Glutamatergic neuron (in vitro differentiated cells): ENCODE data around the gene MYO15B. TPM values are rescaled to one million over a fixed set of nuclear protein-coding genes. Genes with fewer than 3 reads are reported as not detected.

Source experiments
- DNase-seq: peaks from one replicate; pipeline ENCODE4 v3.0.0; 2022
- H3K27ac Mint-ChIP-seq: one replicate; pipeline ENCODE4 v1.8.0; 2020; ENCODE audit warnings: mild to moderate bottlenecking, mixed read lengths, inconsistent platforms; ENCODE audit not compliant: unreplicated experiment
- H3K27me3 Mint-ChIP-seq: one replicate; pipeline ENCODE4 v1.8.0; 2020; ENCODE audit warnings: mild to moderate bottlenecking, moderate library complexity, mixed read lengths, inconsistent platforms; ENCODE audit not compliant: unreplicated experiment
- H3K36me3 Mint-ChIP-seq: one replicate; pipeline ENCODE4 v1.8.0; 2020; ENCODE audit warnings: mild to moderate bottlenecking, mixed read lengths, inconsistent platforms; ENCODE audit not compliant: unreplicated experiment
- H3K4me1 Mint-ChIP-seq: one replicate; pipeline ENCODE4 v1.8.0; 2020; ENCODE audit warnings: mild to moderate bottlenecking, low read depth, mixed read lengths, inconsistent platforms; ENCODE audit not compliant: unreplicated experiment
- H3K4me3 Mint-ChIP-seq: one replicate; pipeline ENCODE4 v1.8.0; 2020; ENCODE audit warnings: mild to moderate bottlenecking, mixed read lengths, inconsistent platforms; ENCODE audit not compliant: unreplicated experiment
- H3K9me3 Mint-ChIP-seq: one replicate; pipeline ENCODE4 v1.8.0; 2020; ENCODE audit warnings: mild to moderate bottlenecking, moderate library complexity, mixed read lengths, inconsistent platforms; ENCODE audit not compliant: unreplicated experiment
- CTCF ChIP-seq: fragments of 200-600 bp; sonication (generic); IDR thresholded peaks from one replicate; pipeline ENCODE4 v1.5.0; 2021; ENCODE audit not compliant: partially characterized antibody, unreplicated experiment
- total RNA-seq: library from RNA; stranded (reverse); fragmentation: NEBNext Ultra II Directional; extraction: Animal tissue kit (Norgen Biotek cat#: 25700); gene quantifications from one replicate; pipeline ENCODE4 v1.2.1, GENCODE V29; 2021; ENCODE audit not compliant: unreplicated experiment

The MYO15B gene
- total RNA-seq, 1 donor from 2014 or later = 82.6 TPM

- no peaks in the 10 kb centered on the region for H3K4me1 Mint-ChIP-seq
- TF ChIP-seq CTCF = no peak
- H3K9me3 Mint-ChIP-seq = no peaks in the 10 kb centered on the region
- H3K27ac Mint-ChIP-seq = no peak overlapping the region
- no peaks in the 10 kb centered on the region for H3K36me3 Mint-ChIP-seq
- no peak for DNase-seq
- H3K27me3 Mint-ChIP-seq = peaks cover 2% of the 10 kb centered on the region
- H3K4me3 Mint-ChIP-seq = no peak overlapping the region
These were observed 27.1 kb downstream of the MYO15B start for GRCh38 chr17:75614556-75615270.

GRCh38 chr17:75615301-75615700 is 27.7 kb downstream of the MYO15B start:
- peaks cover 2% of the 10 kb centered on the region for H3K27me3 Mint-ChIP-seq
- H3K4me1 Mint-ChIP-seq = no peaks in the 10 kb centered on the region
- DNase-seq = peak; percentile 50
- no peaks in the 10 kb centered on the region for H3K36me3 Mint-ChIP-seq
- no peak overlapping the region for H3K4me3 Mint-ChIP-seq
- H3K27ac Mint-ChIP-seq = no peak overlapping the region
- H3K9me3 Mint-ChIP-seq = no peaks in the 10 kb centered on the region
- no peak for TF ChIP-seq CTCF

GRCh38 chr17:75616521-75617122 is 29.0 kb downstream of the MYO15B start:
- no peak for TF ChIP-seq CTCF
- H3K4me3 Mint-ChIP-seq = no peak overlapping the region
- peaks cover 2% of the 10 kb centered on the region for H3K27me3 Mint-ChIP-seq

GRCh38 chr17:75617218-75617617 is 29.6 kb downstream of the MYO15B start:
- Mint-ChIP-seq H3K36me3 (no peaks in the 10 kb centered on the region), H3K27me3 (no peaks in the 10 kb centered on the region), H3K9me3 (peaks cover 1% of the 10 kb centered on the region), H3K4me1 (no peaks in the 10 kb centered on the region), H3K27ac (no peak overlapping the region), H3K4me3 (no peak overlapping the region)
- TF ChIP-seq CTCF = no peak
- no peak for DNase-seq

More at GRCh38 chr17:75616521-75617122, 29.0 kb downstream of the MYO15B start:
- Mint-ChIP-seq H3K4me1 (no peaks in the 10 kb centered on the region), H3K9me3 (no peaks in the 10 kb centered on the region), H3K27ac (no peak overlapping the region), H3K36me3 (no peaks in the 10 kb centered on the region)
- DNase-seq = no peak

GRCh38 chr17:75617675-75618074 is 30.1 kb downstream of the MYO15B start:
- no peak for TF ChIP-seq CTCF
- Mint-ChIP-seq H3K27ac (no peak overlapping the region), H3K4me1 (no peaks in the 10 kb centered on the region), H3K27me3 (no peaks in the 10 kb centered on the region), H3K36me3 (no peaks in the 10 kb centered on the region), H3K4me3 (no peak overlapping the region), H3K9me3 (peaks cover 1% of the 10 kb centered on the region)
- DNase-seq = no peak
